NT2/D1 (cell line): Measurements from ENCODE around the gene CDC73.

Source experiments
- YY1 ChIP-seq: IDR thresholded peaks from 2 replicates; pipeline ENCODE4 v1.6.1; 2011; ENCODE audit not compliant: insufficient read length, insufficient read depth
- ZNF274 ChIP-seq: IDR thresholded peaks from 2 replicates; pipeline ENCODE4 v1.6.1; 2011; ENCODE audit warnings: mild to moderate bottlenecking, low read depth, low read length

GRCh38 chr1:193113992-193114332 is 7.9 kb upstream of the CDC73 start:
- no peak for TF ChIP-seq YY1
- no peak for TF ChIP-seq ZNF274
